GM18505 (cell line): ENCODE measurements around the gene HAND1.

Source experiments
- ATAC-seq: cut with Tn5 transposase; IDR thresholded peaks from one replicate; pipeline ENCODE4 v1.9.1; 2021; ENCODE audit not compliant: unreplicated experiment
- POLR2A ChIP-seq: IDR thresholded peaks from 4 replicates; pipeline ENCODE4 v1.6.1; 2011; ENCODE audit warnings: borderline replicate concordance; ENCODE audit not compliant: insufficient read depth, insufficient read length; ENCODE audit errors: extremely low read depth

HAND1 gene

GRCh38 chr5:154491941-154492340 is 13.9 kb upstream of the HAND1 start:
- no peak for TF ChIP-seq POLR2A
- no peak for ATAC-seq

- peak; percentile 94 for ATAC-seq
- TF ChIP-seq POLR2A: no peak
Observed at GRCh38 chr5:154487541-154487940, 9.5 kb upstream of the HAND1 start.

GRCh38 chr5:154486427-154486866 is 8.4 kb upstream of the HAND1 start:
- no peak for ATAC-seq
- no peak for TF ChIP-seq POLR2A

GRCh38 chr5:154485850-154486426 is 7.9 kb upstream of the HAND1 start:
- no peak for ATAC-seq
- no peak for TF ChIP-seq POLR2A

- TF ChIP-seq POLR2A: no peak
- ATAC-seq: no peak
Observed at GRCh38 chr5:154485096-154485491, 7.1 kb upstream of the HAND1 start.

- no peak for ATAC-seq
Observed at GRCh38 chr5:154484393-154485095, 6.5 kb upstream of the HAND1 start.

GRCh38 chr5:154483654-154484392 is 5.8 kb upstream of the HAND1 start:
- no peak for ATAC-seq
- TF ChIP-seq POLR2A: no peak

More at GRCh38 chr5:154484393-154485095, 6.5 kb upstream of the HAND1 start:
- TF ChIP-seq POLR2A: no peak

GRCh38 chr5:154482528-154483449 is 4.8 kb upstream of the HAND1 start:
- no peak for ATAC-seq
- no peak for TF ChIP-seq POLR2A

GRCh38 chr5:154481584-154482381 is 3.8 kb upstream of the HAND1 start:
- no peak for ATAC-seq
- no peak for TF ChIP-seq POLR2A

- ATAC-seq: no peak
- no peak for TF ChIP-seq POLR2A
Observed at GRCh38 chr5:154480847-154481246, 2.8 kb upstream of the HAND1 start.

- TF ChIP-seq POLR2A: no peak
- ATAC-seq: no peak
Observed at GRCh38 chr5:154479944-154480750, 2.1 kb upstream of the HAND1 start.
